ENCODE data around the gene NLRP9.

GRCh38 chr19:55685776-55686175, 52.4 kb downstream of the NLRP9 start:
- TF ChIP-seq ZNF274 (IDR thresholded peaks at IDR 0.05; ENCODE audit: low read depth, low read length) (no peak), YY1 (IDR thresholded peaks at IDR 0.05; ENCODE audit: insufficient read depth, insufficient read length) (no peak)

Measured in NT2/D1 (cell line).